Stimulated activated CD8-positive, alpha-beta memory T cell treated with anti-CD3 and anti-CD28 coated beads, Interleukin-12 subunit alpha, Interleukin-12 subunit beta, amount 100 ng/mL, for 24 hours (primary cell): ENCODE measurements around the gene ETV7.
"Not testable (repeated sequence)": the region's sequence is repeated elsewhere in the genome, so short reads cannot be mapped to it uniquely, and the experiment has no call there.

Source experiments
- DNase-seq: peaks from one replicate; pipeline ENCODE4 v3.0.0-alpha.2; 2020; ENCODE audit errors: extremely low read depth

Gene ETV7

DNA sequence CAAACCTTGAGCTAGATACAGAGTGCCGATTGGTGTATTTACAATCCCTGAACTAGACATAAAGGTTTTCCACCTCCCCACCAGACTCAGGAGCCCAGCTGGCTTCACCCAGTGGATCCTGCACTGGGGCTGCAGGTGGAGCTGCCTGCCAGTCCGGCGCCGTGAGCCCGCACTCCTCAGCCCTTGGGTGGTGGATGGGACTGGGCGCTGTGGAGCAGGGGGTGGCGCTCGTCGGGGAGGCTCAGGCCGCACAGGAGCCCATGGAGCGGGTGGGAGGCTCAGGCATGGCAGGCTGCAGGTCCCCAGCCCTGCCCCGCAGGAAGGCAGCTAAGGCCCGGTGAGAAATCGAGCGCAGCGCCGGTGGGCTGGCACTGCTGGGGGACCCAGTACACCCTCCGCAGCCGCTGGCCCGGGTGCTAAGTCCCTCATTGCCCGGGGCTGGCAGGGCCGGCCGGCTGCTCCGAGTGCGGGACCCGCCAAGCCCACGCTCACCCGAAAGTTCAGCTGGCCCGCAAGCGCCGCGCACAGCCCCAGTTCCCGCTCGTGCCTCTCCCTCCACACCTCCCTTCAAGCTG lies 23.3 kb downstream of the ETV7 start:
- DNase-seq = not testable (repeated sequence)

DNA sequence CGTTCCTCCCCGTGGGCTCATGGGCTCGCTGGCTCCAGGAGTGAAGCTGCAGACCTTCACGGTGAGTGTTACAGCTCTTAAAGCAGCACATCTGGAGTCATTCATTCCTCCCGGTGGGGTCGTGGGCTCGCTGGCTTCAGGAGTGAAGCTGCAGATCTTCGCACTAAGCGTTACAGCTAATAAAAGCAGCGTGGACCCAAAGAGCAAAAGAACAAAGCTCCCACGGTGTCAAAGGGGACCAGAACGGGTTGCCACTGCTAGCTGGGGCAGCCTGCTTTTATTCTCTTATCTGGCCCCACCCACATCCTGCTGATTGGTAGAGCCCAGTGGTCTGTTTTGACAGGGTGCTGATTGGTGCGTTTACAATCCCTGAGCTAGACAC lies 24.1 kb downstream of the ETV7 start:
- not testable (repeated sequence) for DNase-seq

DNA sequence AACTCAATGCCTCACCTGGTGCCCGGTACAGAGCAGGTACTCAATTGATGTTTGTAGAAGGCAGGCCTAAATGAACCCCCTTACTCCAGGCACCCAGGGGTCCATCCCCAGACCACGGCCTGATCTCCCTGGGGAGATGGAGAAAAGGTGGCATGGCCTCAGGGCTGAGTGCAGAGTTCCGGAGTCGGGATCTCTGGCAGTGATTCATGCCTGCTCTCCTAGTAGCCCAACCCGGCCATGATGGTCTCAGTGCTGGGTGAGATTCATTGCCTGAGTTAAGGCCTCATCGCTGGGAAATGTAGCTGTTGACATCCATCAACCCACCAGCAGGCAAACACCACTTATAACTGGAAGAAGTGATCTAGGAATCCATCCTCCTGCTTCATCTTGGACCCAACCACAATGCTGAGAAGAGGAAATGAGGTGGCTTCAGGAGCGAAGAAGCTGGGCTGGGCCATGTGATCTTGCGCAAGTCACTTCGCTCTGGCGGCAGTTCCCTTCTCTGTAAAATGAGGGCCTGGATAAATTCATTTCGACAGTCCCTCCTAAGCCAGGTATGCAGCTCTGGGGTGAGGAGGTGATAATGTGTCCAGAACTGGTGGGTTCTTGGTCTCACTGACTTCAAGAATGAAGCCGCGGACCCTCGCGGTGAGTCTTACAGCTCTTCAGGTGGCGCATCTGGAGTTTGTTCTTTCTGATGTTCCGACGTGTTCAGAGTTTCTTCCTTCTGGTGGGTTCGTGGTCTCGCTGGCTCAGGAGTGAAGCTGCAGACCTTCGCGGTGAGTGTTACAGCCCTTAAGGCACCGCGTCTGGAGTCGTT lies 24.7 kb downstream of the ETV7 start:
- DNase-seq = no peak

DNA sequence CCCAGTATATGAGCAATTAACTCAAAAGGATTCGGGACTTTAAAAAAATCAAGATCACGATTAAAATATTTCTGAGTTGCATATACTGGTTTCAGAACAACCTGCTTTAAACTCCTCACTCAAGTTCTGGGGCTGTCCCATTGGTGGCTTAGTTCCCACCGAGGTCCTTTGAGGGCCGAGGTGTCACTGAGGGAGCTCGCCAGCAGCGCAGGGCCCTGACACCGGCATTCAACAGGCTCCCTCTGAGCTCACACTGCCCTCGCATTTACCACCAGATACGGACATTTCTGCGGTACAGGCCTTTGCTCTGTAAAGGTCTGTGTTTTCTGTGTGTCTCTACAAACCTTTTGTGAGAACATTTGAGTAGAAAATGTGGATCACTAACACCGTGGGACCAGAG lies 26.4 kb downstream of the ETV7 start:
- DNase-seq = no peak

DNA sequence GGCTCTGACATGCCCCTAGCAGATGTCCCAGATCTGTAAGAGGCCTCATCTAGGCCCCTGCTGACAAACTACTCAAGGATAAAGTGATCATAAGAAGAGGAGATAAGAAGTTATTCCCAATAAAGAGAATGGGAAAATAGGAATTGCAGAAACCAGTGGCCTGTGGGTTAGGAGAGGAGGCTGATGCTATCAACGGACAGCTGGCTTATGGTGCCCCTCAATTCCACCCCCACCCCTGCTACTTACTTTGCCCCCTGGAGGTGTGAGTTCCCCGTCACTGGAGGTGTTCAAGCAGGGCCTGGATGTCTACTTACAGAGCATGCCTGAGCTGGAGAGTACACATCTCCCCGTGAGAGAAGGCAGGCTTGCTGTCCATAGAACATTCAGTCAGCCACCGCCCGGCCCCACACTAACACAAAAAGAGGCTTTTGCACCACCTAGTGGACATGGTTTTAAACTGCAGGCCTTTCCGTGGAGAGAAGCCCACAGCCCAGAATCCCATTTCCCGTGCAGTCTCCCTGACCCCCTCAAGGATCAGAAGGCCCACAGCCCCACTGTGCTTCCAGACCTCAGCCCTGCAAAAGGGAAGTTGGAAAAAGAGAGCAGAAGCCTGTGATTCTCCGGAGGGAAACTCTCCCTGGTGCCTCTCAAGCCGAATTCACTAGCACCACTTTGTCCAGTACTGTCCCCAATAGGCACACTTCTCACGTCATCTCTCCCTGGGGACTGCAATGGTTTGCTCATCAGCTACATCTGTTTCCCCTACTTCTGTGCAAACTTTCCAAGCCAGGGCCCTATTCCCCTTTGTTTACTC lies 27.0 kb downstream of the ETV7 start:
- peak; percentile 19 for DNase-seq

DNA sequence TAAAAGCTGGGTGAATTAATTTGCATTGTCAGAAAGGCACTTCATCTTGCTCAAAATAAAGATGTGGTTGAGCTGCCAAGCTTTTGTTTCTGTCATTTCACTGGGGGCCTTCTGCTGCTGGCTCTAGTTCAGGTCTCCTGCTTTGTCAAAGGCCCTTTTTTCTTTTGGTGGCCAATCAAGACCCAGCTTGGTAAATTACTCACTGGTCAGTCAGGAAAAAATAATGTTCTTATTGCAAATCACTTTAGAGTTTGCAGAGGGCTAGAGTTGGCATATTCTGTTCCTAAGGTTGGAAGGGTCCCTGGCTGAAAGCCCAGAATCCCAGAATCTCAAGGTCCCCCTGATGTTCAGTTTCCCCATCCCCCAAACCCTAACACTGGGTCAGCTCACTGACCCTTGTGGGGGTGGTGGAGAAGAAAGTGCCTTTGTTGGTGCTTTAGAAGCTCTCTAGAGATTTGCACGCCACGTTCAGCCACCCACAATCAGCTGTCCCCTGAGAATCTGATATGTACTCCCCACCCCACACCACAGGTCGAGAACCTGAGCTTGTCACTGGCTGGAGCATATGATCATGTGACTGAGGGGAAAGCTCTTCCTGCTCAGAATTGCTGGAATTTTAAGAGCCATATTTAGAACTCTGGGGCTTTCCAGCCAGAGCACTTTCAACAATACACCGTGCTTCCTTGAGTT lies 29.1 kb downstream of the ETV7 start:
- no peak for DNase-seq

DNA sequence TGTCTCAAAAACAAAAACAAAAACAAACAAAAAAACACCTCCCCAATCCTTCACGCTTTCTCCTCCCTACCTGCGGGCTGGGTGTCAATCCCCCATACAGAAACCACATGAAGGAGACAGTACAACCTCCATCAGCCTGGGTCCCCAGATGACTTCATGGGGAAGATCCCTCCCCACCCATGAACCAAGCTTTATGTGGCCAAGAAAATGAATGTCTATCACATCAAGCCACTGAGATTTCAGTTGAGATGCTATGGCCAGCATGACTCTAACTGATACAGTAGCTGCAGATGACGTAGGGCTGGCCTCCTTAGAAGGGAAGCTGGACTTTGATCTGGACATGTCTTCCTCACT lies 29.6 kb downstream of the ETV7 start:
- DNase-seq = no peak

DNA sequence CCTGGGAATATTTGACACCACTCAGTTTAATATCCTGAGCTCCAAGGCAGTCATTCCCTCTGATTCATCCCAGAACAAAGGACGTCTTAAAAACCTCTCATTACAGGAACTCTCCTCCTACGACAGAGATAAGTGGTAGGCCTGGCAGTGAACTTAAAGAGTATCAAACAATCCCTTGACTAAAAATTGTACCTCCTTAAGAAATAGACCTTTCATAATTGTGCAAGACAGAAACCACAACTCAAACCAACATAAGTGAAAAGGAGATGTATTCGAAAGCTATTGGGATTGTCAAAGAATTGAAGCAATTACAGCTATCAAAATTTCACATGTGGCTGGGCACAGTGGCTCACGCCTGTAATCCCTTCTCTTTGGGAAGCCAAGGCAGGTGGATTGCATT lies 31.6 kb downstream of the ETV7 start:
- no peak for DNase-seq

DNA sequence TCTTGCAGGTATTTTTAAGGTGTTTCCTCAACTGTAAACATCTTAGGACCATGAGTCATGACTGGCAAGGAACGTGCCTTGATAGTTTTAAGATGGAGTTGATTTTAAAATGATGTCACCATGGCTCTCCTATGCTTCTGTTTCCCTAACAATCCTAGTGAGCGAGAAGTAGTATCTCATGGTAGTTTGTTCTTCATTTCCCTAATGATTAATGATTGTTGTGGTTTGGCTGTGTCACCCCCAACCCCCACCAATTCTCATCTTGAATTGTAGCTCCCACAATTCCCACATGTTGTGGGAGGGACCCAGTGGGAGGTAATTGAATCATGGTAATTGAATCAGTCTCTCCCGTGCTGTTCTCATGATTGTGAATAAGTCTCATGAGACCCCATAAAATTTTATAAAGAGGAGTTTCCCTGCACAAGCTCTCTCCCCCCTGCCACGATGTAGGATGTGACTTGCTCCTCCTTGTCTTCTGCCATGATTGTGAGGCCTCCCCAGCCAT lies 34.0 kb downstream of the ETV7 start:
- DNase-seq = no peak

DNA sequence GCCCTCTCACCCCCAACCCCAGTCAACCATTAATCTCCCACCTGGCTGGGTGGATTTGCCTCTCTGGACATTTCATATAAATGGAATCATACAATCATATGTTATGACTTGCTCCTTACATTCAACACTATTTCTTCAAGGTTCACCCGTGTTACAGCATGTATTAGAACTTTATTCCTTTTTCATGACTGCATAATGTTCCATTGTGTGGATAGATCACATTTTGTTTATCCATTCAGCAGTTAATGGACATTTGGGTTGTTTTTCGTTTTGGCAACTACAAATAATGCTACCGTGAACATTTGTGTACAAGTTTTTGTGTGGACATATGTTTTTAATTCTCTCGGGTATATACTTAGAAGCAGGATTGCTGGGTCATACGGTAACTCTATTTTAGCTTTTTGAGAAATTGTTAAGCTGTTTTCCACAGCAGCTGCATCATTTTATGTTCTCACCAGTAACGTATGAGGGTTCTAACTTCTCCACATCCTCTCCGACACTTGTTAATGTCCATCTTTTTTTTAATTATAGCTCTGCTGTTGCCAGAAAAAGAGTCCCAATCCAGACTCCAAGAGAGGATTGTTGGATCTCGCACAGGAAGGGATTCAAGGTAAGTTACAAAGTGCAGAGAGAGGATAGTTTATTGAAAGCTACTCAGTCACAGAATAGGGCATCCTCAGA lies 34.9 kb downstream of the ETV7 start:
- DNase-seq = no peak

DNA sequence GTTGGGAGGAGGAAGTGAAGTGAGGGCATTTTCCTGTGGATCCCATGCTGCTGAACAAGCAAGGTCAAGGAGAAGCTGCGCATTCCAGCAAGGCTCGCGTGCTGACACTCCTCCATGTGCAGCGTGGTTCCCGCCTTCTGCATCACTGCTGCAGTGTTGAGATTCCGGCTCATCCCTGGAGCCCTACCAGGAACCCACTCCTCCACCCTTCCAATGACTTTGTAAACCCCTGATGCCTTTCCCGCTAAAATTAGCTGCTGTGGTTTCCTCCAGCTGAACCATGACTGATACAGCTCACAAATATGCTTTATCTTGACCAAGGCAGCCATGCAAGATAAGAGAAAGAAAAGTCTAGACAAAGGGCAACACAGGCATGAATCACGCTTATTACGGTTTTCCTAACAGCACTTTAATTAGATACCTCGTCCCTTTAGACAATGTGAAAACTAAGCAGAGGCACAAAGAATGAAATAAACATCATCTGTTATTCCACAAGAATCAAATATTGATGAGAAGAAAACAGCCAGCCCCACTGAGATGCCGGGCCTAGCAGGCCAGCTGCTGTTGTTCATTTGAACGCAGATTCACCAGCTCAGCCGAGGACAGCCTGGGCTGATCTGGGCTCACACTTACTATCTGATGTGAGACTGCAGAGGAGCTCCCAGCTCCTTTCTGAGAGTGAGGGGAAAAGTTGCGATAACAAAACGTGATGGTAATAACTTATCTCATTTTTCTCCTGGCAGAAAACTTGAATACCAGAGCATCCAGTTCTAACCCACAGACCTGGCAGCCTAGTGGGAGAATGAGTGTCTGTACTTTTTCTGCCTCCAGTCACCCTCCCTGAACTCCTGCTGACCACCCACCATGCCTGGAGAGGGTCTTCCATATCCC lies 36.5 kb downstream of the ETV7 start:
- DNase-seq = no peak

DNA sequence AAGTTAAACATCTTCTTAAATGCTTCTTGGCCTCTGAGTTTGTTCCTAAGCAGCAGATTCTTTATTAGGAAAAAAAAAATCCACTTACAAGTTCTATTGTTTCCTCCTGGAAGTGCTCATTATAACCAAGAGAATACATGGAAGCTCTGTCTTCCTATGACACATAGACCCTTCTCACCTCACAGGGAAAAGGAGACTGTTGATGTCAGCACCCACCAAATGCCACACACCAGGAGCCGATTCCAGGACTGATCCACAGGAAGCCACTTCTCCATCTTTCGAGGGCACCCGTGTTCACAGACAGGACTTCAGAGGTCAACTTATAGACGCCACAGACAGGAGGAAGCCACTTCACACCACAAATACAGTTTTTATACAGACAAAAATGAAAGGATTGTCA lies 37.4 kb downstream of the ETV7 start:
- DNase-seq = no peak

DNA sequence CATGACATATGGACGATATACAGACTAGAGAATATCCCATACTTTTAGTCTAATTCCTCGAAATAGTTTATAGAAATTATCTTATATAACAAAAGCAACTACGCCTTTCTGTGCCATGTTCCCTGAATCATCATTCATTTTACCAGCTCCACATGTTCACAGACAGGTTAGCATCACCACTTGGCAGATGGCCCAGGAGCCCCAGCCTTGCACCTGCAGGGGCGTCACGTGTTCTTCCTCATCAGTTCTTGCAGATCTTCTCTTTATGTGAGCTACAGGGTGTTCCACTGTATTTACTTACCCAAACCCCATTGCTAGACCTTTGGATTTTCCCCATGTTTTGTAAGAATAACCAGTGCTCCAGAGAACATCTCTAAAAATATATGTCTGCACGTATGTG lies 38.2 kb downstream of the ETV7 start:
- DNase-seq = no peak

DNA sequence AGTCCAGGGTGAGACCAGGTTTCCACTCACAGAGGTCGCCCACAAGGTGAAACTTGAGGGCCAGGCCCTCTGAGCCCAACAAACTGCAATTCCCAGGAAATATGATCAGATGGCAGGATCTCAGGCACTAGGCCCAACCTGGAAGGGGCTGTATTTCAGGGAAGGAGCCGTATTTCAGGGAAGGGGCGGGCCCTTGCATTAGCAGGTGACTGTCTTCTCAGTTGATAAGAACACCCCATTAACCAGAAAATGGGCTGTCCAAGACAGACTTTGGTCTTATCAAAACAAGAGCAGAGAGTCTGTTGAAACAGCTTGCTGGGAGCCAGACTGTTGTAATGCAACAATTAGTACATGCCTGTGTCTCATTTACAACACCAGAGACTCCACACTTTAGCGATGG lies 39.8 kb downstream of the ETV7 start:
- no peak for DNase-seq

DNA sequence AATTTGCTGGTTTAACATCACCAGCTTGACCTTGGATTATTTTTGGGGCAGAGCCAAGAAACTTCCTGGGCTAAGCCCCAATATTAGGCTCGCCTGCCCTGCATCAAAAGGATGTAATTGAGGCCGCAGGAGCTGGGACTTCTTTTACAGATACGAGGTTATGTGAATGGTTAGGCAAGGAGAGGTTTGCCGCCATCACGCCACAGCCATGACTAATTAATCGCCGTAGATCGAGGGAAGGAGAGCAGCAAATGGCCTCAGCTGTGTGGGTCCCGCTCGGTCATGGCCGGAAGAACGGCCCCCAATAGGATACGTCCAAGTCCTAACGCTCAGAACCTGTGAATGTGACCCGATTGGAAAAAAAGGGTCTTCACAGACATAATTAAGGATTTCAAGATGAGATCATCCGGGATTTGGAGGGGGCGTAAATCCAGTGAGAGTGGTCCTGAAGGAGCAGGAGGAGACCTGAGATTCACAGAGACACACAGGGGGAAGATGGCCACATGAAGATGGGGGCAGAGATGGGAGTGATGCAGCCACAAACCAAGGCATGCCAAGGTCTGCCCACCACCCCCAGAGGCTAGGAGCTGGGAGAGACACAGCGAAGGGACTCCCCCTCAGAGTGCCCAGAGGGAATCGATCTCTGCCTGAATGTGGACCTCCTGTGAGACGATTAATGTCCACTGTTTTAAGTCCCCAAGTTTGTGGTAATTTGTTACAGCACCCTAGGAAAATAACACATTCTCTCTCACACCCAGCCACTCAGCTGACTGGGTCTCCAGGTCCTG lies 40.8 kb downstream of the ETV7 start:
- no peak for DNase-seq

DNA sequence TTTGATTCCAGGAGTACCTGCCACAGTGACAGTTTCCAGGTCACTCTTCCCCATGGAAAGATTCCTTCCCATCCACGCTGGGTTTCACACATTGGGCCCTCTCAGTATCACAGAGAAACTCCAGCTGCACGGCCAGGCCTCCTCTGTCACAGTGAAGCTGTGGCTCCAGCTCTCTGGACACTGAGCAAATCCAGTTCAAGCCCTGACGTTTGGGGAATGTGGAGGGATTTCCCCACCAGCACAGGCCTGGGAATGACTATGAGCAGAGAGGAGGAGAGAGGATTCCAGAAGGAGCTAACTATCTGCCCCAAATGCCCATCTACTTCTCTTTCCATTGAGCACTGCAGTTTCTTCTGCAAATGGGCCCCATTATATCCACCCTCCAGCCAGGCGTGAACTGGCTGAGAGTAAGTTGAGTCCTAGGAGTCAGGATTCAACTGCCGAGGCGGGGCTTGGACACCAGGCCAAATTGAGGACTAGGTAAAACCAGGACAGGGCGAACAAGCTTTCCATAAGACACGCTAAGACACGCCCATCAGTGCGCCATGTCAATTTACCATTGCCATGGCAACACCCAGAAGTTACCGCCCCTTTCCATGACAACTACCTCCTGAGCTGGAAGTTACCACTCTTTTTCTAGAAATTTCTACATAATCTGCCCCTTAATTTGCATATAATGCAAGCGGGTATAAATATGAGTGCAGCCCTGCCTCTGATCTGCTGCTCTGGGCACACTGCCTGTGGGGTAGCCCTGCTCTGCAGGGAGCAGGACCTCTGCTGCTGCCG lies 41.6 kb downstream of the ETV7 start:
- DNase-seq = no peak

DNA sequence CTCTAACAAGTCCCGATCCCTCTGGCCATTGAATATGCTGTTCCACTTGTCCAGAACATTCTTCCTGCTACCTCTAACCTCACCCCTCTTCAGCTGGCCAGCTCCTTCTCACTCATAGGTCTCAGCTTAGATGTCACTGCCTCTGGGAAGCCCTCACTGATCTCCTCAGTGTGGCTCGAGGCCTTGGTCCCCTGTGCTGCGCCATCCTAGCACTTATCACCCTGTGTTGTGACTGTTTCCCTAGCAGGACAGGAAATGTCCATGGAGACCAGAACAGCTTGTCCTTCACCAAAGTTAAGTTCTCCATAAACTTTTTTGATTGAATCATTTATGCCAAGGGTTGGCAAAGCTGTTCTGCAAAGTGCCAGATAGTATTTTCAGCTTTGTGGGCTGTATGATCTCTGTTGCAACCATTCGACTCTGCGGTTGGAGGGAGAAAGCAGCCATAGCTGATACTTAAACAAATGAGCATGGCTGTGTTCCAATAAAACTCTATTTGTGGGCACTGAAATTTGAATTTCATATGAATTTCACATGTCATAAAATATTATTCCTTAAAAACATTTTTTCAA lies 44.3 kb downstream of the ETV7 start:
- DNase-seq = no peak

DNA sequence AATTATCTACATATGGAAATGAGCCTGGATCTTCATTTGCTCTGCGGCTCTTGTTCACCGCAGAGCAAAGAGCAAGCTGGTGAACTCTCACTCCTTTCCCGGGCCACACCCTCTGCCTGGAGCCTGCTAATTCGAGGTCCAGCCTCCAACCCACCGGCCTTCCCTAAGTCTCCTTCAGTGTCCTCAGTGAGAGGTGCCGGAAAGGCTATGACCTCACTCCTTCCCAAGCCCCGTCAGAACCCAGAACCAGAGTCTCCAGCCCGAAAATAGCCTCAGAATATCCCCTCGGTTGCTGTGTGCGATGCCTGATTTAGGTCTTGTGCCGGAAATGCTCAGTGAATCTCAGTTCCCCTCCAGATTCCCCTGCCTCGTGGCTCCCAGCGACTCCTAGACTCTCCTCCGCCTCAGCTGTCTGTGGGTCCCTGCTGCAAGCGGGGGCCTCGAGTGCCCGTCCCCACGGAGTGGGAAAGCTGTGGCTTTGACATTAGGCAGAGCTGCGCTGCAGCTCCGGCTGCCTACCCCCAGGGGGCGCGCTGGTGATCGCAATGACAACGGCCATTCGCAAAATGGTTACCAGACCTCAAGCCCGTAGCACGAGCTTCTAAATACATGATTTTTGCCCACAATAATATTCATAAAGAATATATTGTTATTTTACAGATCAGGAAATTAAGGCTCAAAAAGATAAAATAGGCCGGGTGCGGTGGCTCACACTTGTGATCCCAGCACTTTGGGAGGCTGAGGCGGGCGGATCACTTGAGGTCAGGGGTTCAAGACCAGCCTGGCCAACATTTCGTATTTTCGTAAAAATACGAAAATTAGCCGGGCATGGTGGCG lies 46.6 kb downstream of the ETV7 start:
- peak; percentile 22 for DNase-seq
